Inflammatory macrophage treated with lipopolysaccharide for 1 hour (primary cell): Measurements from ENCODE around the gene ACE.
A peak's percentile ranks its signal among the peaks of the same experiment; 100 is the strongest.

Experiments
- DNase-seq, 2 donors: peaks; one replicate each; pipeline ENCODE4 v3.0.0-alpha.2; 2020 to 2022

ACE gene

GRCh38 chr17:63476854-63477479 lies at the start of gene ACE:
TSS of gene ACE (plus strand) at chr17:63477061. CDS start at chr17:63477095, 34 bp downstream.
- peak; percentile 32 to 52 for DNase-seq

DNA sequence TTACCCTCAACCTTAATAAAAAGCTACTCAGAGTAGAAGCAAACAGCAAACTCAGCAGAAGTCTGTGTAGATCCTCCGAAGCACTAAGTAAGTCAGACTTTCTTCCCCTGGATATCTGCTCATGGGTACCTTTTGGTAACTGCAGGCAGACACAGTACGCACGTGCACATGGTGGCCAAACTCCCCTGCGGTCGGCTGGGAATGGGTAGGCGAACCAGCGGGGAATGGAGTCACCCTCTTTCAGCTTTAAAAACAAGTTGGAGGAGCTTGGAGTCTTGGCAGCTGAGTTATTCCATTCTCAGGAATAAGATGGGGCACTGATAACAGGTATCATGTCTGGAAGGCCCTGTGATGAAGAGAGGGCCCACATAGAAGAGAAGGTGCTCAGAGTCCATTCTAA lies 47.1 kb upstream of the ACE start:
- no peak for DNase-seq

DNA sequence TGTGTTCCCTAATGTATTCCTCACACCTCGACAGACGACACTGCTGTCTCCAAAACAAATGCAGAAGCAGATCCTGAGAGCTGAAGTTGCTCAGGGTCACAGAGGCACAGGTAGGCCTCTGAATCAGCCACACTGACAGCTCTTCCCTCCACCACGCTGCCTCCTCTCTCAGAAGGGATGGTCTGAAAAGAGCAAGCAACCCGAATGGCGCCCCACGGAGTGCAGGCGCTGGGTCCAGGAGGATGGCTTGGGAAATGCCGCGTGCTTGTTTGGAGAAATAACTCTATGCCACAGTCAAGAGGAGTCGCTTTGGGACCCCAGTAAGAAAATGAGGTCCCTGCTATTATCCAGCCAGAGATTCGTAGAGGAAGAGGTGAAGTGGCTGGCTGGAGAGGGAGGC lies 46.6 kb upstream of the ACE start:
- no peak for DNase-seq

- DNase-seq, result no peak
Measured at GRCh38 chr17:63431618-63431938, 45.3 kb upstream of the ACE start.

GRCh38 chr17:63431939-63432804 lies 44.7 kb upstream of the ACE start:
- DNase-seq, result no peak

DNA sequence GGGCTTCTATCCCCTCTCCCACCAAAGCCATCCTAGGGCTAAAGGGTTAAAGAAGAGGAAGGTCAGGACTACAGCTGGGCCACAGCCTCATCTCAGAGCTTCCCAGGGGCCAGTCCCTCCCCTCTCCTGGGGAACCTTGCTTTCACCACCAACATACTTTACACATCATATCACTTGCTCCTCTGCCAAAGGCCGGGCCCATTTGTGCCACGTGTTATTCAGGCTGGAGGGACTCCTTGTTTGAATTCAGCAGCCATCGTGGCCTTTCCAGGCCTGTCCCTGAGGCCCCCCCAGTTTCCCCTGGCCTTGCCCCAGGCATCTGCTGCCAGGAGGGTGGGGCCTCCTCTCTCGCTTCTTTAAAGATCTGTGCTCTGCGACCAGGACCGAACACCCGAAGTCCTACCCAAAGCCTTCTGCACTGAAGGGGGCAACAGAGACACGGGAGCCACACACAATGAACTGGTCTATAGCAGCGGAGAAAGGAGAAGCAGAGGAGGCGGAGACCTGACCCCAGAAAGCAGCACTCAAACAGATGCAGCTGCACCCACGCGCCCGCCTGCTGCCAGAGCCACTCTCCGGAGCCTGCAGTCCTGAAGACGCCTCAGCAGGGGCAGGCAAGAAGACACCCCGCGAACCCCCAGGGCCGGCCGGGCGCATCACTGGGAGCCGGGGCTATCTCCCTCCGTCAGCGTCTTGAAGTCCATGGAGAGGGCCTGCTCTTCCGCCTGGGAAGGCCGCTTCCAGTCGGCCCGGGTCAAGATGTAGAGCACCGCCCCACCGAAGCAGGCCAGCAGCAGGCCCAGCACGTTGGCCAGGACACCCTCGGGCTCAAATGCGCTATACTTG lies 42.9 kb upstream of the ACE start:
- peak; percentile 47 to 56 for DNase-seq

- DNase-seq, result peak; percentile 44 to 46
Measured at GRCh38 chr17:63434951-63435571, 41.8 kb upstream of the ACE start.

- DNase-seq, result no peak
Measured at GRCh38 chr17:63435681-63436522, 41.0 kb upstream of the ACE start.

- DNase-seq, result no peak
Measured at GRCh38 chr17:63436523-63437110, 40.2 kb upstream of the ACE start.

DNA sequence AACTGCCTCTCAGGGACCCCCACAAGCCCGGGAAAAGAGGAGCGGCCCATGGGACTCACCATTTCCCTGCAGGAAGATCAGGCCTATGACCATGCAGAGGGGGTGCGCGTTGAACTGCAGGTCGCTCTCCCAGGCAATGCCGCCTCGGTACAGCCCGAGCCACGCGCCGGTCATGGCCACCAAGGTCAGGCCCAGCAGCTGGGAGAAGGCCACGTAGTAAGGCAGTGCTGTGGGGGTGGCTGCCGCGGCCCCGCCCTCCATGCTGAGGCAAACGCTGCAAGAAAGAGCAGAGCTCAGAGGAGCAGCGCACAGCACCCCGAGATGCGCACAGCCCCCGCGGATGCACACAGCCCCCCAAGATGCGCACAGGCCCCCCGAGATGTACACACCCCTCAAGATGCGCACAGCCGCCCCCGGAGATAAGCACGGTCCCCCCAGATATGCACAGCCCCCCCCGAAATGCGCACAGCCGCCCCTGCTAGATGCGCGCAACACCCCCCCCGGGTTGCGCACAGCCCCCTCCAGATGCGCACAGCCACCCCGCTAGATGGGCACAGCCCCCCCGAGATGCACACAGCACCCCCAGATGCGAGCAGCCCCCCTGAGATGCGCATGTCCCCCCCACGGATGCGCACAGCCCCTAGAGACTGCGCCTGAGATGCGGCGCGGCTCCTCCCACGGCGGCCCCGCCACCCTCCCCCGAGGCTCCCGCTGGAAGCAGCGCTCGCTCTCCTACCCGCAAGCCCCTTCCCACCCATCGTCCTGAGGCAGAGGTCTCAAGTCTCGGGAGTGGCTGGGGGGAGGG lies 39.4 kb upstream of the ACE start:
- no peak for DNase-seq

- DNase-seq, result no peak
Measured at GRCh38 chr17:63438092-63439051, 38.5 kb upstream of the ACE start.

DNA sequence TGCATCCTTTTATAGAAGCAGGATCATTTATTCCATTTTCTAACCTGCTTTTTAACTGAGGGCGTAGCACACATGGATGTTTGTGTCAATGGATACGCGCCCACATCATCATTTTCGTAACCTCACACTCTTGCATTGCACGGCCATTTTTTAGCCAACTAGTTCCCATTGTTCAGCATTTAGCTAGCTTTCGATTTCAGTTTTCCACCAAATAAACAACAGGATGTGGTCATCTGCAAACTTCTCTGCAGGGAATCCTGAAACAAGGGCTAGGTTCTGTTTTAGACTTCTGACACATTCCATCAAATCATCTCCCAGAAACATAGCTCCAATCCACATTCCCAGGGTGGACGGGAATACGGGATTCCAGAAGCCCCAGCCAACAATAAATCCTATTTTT lies 37.2 kb upstream of the ACE start:
- peak; percentile 91 to 93 for DNase-seq

DNA sequence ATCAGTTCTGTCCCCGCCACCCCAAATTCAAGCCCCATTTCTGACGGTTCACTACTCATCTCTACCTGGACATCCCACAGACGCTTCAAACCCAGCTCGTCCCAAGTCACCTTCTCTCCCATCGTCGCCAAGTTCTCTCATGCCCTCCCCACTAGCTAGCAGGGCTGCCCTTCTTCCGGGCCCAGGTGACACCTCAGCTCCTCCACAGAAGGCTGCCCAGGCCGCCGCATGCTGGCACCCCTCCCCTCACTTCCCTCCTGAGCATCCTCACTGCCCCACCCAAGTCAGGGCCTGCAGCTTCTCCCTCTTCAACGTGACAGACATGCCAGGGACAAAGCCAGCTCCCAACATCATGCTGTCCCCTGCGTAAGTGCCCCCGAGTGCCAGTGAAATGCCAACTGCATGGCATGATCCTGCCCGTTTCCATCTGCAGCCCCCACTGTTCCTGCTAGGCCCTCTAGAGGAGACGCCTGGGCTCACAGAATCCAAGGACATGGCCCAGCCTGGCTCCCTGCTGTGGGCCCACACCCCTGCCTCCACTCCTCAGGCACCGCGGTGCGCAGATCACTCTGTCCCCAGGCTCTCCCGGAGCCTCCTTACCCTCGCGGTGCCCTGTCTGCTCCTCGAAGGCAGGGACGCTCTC lies 36.6 kb upstream of the ACE start:
- DNase-seq, result no peak

DNA sequence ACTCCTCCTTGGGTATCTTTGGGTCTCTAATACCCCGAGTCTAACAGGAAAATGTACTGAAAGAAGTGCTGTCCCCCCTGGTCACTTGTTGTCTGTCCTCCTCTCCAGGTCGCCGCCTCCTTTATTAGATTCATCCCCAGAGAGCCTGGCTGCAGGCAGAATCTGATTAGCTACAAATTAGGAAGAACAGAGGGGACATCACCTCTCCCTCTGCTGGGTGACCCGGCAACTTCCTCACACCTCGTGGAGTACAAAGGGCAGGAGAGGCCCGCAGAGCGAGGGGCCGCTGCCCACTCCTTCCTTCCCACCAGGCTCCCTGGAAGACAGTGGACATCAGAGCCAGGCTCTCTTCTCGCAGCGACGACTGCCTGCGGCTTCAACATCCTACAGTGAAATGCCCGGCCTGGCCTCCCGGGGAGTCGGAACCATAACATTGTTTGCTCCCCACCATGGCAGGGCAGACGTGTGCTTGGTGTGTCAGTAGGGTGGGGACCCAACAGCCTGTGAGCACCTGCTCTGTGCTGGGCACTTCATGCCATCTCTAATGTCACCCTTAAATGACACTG lies 36.0 kb upstream of the ACE start:
- no peak for DNase-seq

DNA sequence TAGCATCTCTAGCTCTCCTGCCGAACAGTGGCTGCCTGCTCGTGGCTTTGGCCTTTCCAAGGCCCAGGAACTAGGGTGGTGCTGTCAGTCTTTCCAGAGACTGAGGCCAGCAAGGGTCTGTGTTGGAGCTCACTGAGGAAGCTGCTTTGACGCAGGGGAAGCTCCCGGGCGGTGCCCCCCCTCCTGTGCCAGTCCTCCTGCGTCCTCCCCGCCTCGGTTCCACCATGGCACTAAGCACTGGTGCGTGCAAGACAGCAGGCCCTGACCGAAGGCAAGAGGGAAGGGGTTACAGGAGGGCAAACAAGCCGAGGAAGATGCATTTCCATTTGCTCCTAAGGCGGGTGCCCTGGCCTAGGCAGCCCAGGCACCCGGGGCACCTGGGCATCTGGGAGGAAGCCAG lies 35.2 kb upstream of the ACE start:
- no peak for DNase-seq

DNA sequence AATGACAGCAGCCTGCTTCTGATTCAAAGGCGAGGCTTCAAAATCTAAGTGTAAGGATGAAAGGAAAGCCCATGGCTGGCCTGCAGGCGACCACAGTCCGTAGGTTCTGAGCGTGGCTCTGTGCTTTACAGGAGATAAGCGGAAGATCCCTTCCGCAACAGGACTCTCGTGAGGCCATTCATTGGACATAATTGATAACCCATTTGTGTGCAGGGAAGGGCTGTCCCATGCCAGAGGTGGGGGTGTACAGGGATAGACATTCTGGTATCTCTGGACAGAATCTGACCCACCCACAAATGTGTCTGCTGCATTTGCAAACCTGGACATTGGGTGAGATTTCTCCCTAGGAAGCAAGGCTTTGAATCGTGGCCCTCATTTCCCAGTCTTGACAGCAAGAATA lies 34.8 kb upstream of the ACE start:
- no peak for DNase-seq

DNA sequence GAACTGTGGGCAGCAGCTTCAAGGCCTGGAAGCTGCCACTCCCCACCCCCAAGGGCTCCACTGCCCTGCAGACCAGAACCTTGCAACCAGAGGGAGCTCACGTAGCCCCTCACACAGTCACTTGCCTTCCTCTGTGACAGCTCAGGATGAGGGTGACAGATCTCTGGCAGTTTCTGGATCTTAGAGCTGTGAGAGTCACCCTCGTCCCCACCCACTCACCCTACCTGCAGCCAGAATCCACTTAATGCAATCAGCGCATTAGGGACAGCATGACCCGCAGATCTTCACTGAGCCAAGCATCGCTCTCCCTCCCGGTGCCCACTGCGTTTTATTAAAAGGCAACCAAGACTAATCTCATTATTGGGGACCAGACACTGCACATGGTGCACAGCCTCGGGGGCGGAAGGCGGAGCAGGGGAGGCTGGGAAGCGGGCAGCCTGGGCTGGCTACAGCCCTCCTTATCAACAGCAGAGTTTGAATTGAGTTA lies 34.3 kb upstream of the ACE start:
- DNase-seq, result no peak

- no peak for DNase-seq
Measured at GRCh38 chr17:63443053-63443452, 33.8 kb upstream of the ACE start.

- DNase-seq, result no peak
Measured at GRCh38 chr17:63444457-63444856, 32.4 kb upstream of the ACE start.
